Esophagus muscularis mucosa (tissue), 3 donors: ENCODE measurements around the gene DBNDD2.
A peak's percentile ranks its signal among the peaks of the same experiment; 100 is the strongest.

ENCODE experiments used
- CTCF ChIP-seq, 3 experiments: fragments of 200-600 bp in 2 of 3; fragments of 450-650 bp in 1 of 3; sonication (generic) in 2 of 3; IDR thresholded peaks; one replicate each; pipeline ENCODE4 v1.5.1; 2017 to 2019; ENCODE audit warnings: antibody characterized with exemption in 3 of 3, mild to moderate bottlenecking in 2 of 3, moderate library complexity in 1 of 3
- POLR2AphosphoS5 ChIP-seq, 2 donors: sonication (generic); formaldehyde crosslinking; IDR thresholded peaks; one replicate each; pipeline ENCODE4 v1.6.1; 2017; ENCODE audit warnings: antibody characterized with exemption in 2 of 2

GRCh38 chr20:45362804-45363610 lies 45.1 kb upstream of the DBNDD2 start, which contains the start of gene SYS1:
- peak; percentile 98 for TF ChIP-seq POLR2AphosphoS5 (IDR thresholded peaks at IDR 0.05)
- peak; percentile 87 to 96 (median 93) for TF ChIP-seq CTCF (IDR thresholded peaks at IDR 0.05)
